GM19193 (cell line): ENCODE results near the gene UBE2G1.

Experiments used
- POLR2A ChIP-seq: IDR thresholded peaks from 4 replicates; pipeline ENCODE4 v1.6.1; 2011; ENCODE audit not compliant: insufficient read depth, insufficient read length; ENCODE audit errors: extremely low read depth

UBE2G1 gene

DNA sequence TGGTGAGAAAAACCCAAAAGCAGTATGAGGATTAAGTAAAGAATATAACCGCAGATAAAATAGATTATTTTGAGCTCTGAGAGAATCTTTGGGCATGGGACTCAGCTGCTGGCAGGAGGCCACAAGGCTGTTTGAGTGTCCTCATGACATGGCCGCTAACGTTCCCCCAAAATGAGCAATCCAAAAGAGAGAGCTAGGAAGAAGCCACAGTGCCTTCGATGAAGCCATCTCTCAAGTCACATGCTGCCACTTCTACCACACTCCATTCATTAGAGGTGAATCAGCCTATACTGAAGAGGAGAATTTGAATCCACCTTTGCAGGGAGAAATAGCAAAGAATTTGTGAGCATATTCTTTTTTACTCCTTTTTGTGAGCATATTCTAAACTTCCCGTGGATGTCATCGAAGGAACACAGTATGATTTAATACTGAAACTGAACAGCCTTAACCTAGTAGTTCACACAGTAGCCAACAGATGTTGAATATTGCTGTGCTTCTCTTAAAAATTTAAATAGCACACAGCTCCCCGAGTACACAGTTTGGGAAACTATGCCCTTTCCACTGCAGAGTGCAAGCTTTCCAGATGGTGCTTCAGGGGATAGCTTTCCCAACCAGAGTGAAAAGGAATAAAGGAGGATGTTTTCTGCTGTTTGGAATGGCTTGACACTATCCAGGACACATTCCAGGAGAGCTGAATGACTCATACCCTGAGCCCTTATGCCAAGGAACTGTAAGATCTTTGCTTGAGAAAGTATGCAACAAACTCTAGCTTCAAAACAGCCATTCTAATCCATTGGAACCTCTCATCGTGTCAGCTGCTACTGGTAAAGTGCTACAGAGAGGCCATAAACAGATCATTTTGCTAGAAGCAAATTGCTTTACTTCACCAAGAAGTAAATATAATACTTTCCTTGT lies 136.6 kb downstream of the UBE2G1 start:
- TF ChIP-seq POLR2A, result no peak

DNA sequence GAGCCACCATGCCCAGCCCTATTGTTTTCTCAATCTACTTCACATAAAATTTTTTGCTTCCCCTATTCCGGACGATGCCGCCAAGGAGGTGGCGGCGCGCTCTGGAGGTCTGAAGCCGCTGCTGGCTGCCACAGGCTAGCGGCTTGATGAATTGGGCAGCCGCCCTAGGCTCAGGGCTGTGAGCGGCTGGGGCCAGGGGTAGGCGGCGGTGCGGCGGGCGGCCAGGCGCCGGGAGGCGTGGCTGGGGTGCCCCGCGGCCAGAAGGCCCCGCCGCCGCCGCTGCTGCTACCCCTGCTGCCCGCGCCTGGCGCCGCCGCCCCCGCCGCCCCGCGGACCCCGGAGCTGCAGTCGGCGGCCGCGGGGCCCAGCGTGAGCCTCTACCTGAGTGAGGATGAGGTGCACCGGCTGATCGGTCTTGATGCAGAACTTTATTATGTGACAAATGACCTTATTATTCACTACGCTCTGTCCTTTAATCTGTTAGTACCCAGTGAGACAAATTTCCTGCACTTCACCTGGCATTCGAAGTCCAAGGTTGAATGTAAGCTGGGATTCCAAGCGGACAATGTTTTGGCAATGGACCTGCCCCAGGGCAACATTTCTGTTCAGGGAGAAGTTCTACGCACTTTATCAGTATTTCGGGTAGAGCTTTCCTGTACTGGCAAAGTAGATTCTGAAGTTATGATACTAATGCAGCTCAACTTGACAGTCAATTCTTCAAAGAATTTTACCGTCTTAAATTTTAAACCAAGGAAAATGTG lies 144.4 kb downstream of the UBE2G1 start:
- no peak for TF ChIP-seq POLR2A

DNA sequence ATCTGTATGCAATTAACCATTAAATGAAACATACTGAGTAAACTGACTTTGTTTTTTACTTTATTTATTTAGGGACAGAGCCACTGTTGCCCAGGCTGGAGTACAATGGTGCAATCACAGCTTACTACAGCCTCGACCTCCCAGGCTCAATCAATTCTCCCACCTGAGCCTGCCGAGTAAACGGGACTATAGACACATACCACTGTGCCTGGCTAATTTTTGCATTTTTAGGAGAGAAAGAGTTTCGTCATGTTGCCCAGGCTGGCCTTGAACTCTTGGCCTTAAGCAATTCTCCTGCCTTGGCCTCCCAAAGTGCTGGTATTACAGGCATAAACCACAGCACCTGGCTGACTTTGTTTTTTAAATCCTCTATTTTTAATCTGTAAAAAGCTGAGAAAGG lies 145.3 kb downstream of the UBE2G1 start:
- no peak for TF ChIP-seq POLR2A

DNA sequence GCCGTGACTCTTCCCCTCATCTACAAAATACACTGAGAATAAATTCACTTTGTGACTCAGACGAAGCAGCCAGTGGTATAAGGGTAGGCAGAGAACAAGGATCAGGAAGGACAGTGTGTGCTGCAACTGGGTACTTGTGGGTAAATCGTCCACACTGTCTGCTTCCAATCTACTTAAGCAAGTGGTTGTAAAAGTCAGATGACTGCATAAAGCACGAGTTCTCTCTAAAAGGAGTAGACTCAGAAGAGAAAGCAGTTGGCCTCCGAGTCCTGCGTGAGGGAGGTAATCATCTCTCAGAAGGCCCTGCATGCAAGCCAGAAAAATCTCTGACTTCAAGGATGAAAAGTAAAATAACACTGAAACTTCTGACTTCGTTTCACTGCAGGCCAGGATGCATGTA lies 145.8 kb downstream of the UBE2G1 start:
- no peak for TF ChIP-seq POLR2A
